ENCODE measurements around the gene KAZN.

The KAZN gene

DNA sequence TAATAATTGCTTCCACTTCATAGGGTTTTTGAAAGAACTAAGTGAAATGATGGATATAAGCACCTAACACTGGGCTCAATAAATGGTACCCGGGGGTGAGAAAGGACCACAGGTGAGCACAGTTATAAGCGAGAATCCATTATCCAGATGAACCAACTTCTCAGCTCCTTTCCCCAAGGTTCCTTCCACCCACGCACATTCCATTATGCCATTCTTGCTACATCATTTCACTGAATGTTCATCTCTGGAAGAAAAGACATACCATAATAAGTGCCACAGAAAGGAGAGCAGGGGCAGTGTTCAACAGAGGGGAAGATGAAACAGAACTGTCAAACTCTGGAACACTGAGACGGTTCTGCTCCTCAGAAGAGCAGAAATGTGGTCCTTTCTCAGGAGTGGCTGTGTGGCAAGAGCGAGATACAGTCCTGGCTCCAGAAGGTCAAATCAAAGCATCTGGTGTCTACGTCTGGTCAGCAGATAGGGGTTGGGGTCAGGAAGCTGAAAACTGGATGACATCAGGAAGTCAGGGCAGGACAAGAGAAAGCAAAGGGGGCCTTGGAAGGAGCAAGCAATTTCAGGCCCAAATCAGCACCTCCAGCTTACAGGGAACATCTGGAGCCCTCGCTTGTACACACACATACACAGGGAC is 299.6 kb downstream of the KAZN start:
- DNase-seq, result no peak

DNA sequence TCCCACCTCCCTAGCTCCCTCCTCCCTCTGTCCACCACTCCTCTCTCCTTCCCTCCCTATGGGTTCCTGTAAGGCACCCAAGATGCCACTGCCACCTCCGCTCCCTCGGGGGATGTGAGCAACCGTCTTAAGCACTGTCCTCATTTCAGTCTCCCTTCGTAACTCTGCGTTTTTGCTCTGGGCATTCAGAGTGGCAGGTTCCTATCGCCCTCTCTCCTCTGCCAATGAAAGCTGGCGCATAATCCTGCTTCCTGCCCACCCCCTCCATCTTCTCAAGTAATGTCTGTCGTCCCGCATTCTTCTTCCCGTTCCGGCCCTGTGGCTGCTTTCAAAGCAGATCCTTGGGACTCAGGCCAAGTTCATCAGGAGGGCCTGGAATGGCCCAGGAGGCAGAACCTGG is 301.2 kb downstream of the KAZN start:
- DNase-seq, result no peak

DNA sequence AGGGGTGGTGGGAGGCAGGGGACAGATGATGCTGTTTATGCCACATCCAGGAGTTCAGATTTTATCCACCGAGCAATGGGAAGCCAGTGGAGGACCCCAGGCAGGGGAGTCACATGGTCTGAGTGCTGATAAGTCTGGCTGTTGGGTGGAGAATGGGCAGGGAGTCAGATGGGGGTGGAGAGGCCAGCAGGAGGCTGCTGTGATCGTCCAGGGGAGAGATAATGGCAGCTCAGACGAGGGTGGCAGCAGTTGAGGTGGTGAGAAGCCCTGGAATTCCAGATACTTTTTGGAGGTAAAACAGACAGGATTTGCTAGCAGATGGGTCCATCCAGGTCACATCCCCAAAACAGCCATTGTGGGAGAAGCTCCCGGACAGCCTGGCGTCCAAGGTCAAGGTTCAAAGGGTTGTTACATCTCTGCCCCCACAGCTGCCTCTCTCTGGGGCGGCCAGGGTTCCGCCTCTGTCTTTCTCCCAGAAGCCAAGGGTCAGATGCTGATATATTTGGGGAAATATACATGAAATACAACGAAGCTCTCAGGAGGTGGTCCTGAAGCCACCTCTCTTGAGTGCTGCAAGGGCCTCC is 303.0 kb downstream of the KAZN start:
- DNase-seq, result no peak

DNA sequence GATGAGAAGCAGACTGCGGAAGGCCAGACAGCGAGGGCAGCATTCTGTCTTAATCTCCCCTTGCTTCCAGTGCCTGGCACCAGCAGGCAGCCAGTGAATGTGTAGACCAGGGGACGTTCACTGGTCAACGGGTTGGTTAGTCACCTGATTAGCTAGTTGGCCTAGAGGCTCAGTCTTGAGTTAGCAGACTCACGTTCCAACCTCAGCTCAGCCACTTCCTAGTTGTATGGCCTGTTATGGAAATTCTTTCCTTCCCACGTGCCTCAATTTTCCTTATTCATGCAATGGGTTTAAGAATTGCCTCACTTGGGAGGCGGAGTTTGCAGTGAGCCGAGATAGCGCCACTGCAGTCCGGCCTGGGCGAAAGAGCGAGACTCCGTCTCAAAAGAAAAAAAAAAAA is 305.4 kb downstream of the KAZN start:
- DNase-seq, result no peak

DNA sequence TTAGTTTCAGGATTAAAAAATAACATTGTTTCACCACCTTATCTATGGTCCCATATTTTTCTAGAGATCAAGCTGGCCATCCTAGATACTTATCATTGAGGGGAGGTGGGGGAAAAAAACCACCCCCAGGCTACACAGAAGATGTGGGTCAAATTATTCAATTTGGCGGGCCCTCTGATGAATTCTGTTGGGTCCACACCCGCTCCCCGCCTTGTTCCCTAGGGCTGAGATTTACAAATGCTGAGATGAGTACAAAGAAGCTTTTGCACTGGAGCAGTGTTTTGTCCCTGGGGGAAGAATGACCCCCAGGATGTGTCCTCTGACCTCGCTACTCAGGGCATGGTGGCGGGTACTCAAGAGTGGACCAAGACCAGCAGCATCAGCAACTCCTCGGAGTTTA is 308.2 kb downstream of the KAZN start:
- DNase-seq, result no peak

DNA sequence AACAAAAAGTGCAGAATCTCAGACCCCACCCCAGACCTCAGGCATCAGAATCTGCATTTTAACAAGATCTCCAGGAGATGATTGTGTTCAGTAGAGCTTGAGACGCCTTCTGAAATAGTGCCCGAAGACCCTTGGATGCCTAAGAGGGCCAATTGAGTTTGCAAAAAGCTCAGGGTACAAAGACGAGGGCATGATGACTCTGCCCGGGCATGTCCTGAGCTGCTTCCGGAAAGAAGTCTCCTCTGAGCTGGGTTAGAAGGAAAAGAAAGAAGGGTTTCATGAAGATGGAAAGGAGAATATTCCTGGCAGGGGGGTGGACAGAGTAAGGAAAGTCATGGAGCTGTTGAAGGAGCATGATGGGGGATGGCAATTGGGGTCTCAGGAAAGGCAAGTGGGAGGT is 308.9 kb downstream of the KAZN start:
- DNase-seq, result no peak

DNA sequence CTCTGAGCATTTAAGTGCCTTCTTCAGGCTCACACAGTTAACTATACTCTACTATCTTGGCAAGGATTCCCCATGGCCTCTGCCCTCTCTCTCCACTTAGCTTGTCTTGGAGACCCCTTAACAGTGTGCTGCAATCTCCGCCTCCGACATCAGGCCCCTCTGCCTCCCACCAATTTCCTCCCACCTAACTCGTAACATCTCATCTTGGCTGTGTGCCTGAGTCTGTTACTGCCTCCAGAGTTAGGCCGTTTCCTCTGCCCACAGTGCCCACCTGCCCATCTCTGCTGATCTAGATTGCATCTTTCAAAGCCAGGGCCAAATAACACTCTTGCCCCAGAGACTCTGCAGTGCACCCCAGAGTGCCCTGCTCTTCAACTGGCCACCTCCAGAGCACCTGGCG is 310.8 kb downstream of the KAZN start:
- DNase-seq, result no peak

DNA sequence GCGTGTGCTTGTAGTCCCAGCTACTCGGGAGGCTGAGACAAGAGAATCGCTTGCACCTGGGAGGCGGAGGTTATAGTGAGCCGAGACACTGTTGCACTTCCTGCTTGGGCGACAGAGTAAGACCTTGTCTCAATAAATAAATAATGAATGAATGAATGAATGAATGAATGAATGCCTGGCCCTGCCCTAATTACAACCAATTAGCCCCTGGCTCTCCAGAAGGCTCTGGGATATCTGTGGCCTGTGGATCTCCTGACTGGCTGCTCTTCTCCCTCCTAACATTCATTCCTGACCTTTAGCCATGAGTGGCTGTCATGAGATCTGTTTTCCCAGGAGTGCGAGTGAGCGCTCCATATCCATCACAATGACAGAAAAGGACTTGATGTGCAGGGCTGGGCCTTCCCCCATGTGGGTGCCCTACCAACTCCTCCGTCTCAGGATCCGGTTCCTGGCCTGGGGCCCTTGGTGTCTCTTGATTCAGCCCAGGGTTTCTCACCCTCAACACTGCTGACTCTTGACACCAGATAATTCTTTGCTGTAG is 311.5 kb downstream of the KAZN start:
- DNase-seq, result no peak

DNA sequence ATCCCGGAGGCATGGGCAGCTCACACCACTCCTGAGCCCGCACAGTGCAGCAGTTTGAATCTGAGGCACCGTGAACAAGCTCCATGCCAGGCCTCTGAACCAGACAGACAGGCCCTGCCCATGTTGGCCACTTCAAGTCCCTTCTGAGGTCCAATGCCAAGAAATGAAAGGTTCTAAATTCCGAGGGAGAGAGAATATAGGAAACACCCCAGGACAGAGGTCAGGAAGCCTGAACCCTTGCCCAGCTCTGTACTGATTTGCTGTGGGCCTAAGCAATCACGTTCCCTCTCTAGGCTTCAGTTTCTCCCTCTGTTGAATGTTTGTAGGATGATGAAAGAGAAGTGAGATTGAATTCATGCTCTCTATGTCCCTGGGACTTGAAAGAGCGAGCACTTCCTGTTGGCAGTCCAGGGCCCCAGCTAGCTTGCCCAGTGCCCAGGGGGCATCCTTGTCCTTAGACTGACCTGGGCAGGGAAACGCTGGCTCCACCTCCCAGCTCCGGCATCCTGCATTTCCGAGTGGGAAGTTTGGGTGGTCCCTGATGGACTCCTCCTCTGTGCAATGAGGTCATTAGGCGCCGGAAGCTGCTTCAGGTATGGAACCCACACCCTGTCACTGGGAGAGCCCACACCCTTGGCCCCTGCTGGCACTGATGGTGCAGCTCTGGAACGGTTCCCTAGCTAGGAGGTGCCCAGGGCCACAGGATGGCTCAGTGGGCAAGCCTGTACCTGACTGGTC is 312.7 kb downstream of the KAZN start:
- DNase-seq, result no peak

DNA sequence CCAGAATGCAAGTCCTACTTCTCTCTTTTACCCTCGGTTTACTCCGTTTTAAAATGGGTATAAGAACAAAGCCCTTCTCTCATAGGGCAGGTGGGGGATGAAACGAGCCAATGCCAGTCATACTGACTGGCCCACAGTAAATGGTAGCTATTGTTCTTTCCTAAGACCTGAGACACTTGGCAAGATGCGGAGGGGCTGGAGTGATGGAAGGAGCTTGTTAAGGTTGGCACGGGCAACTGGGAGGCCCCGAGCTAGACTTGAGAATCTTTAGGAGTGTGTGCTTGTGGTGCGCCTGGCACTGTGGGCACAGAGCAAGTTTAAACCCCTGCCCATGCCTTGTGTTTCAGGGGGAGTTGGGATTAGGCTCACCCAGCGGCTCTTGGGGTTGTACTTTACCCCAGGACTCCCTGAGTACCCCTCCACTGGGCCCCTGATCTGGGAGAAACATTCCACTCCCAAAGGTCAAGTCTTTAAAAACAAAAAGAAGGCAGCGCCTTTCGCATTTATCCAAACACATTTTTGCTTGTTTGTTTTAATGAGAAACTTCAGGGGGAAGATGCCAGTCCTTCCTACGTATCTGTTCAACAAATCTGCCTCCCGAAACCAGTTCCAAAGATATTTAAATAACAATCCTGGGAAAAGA is 314.5 kb downstream of the KAZN start:
- no peak for DNase-seq

DNA sequence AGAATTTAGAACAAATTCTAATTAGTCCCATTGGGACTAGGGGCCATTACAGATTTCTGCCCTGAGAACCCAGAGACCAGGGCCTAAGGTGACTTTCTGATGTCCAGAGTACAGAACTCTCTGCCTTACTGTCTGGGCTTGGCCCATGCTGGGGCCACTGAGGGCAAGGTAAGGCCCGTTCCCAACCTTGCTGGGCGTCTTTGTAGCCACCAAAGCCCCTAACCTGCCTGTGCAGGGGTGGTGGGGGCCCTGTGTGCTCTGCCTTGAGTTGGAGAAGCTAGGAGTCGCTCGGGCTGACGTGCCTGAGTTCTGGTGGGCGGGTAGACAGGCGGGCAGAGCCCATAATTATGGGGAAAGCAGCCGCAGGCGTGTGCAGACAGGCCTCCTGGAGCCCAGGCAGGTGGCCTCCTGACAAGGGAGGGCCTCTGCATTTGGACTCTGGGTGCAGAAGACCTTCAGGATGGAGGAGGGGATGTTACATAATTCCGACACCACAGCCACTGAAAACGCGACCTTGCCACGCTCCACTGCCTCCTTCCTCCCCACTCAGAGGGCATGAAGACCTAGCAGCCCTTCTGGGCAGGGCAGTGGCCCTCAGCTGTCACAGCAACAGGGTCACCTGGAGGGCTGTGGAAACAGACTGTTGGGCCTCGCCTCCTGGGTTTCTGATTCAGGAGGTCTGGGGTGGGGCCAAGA is 315.1 kb downstream of the KAZN start:
- no peak for DNase-seq

DNA sequence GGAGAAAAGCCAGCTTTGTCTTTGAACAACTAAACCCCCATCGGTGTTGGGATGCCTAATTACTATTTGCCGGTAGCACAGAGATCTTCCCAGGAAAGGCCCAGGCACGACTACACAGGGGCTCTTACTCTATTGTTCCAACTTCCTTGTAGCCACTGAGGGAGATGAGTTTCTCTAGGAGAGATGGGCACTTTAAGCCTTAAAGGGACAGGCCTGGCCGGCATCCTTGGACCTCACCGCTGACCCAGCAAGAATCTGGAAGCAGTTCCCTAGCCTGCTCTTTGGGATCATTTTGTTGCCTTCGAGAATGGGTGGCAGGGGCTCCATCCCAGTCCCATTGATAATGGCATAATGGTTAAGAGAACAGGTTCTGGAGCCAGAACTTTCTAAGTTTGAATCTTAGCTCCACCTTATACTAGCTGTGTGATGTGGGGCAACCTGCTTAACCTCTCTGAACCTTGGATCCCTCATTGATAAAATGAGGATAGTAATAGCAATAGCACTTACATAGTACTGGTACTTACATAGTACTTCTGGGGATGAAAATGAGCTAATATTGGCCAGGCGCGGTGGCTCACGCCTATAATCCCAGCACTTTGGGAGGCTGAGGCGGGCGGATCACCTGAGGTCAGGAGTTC is 316.0 kb downstream of the KAZN start:
- no peak for DNase-seq

DNA sequence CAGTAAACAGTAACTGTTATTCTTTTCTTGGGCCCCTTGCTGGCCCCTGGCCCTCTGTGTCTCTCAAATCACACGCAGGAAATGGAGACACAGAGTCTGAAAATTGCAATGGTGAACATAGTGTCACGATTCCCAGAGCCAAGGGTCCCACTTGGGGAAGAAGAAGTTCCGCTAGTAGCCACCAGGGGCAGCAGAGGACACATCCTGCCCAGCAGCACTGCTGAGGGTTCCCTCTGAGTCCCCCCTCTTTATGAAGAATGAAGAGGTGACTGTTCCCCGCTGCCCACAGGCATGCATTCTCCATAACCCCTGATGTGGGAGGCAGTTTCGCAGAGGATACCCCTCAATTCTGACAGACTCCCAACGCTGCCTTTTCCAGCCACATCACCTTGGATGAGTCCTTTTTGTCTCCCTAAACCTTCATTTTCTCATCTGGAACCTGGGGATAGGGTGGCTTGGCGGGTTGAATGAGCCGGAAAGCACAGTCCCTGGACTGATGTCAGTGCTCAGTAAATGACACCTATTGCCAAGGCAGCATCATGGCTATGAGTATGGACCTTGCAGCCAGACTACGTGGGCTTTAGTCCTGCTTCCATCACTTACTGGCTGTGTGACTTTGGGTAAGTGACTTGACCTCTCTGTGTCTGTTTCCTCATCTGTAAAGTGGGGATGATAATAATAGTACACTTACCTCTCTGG is 317.0 kb downstream of the KAZN start:
- DNase-seq, result no peak

DNA sequence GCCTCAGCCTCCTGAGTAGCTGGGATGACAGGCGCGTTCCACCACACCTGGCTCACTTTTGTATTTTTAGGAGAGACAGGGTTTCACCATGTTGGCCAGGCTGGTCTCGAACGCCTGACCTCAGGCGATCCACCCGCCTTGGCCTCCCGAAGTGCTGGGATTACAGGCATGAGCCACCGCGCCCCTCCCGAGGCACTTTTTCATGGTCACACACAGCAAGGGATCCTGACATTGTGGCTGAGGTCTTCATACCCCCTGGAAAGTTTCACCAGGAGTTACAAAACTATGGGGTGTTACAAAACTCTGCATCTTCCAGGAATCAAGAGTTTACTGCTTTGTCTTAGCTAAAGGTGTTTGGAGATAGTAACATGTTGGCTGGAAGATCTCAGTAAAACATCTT is 320.8 kb downstream of the KAZN start:
- DNase-seq, result no peak

DNA sequence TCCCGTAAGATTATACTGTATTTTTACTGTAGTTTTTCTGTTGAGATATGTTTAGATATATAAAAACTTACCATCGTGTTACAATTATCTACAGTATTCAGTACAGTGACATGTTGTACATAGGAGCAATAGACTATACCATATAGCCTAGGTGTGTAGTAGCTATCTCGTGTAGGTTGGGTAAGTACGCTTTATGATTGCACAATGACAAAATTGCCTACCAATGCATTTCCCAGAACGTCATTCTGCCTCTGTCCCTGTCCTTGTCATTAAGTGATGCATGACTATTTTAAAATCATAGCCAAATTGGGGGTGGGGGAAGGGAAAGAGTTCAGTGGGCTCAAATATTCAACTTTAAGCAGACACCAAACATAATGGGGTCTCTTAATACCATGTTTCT is 321.3 kb downstream of the KAZN start:
- DNase-seq, result no peak

DNA sequence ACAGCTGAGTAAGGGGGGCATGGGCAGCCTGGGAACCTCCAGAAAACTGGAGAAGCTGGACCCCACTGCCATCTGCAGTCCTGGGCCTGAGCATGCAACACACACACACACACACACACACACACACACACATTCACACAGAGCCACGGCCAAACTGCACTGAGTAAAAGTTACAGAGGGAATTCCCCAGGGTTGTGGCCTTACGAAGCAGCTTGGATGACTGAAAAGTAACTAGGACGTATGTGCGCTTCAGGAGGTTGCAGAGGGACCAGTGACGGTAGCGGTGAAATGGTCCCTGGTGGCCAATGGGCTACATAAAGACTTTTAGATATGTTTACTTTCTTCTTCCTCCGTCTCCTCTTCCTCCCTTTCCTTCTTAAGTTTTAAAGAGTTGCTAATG is 322.6 kb downstream of the KAZN start:
- peak; percentile 18 for DNase-seq

DNA sequence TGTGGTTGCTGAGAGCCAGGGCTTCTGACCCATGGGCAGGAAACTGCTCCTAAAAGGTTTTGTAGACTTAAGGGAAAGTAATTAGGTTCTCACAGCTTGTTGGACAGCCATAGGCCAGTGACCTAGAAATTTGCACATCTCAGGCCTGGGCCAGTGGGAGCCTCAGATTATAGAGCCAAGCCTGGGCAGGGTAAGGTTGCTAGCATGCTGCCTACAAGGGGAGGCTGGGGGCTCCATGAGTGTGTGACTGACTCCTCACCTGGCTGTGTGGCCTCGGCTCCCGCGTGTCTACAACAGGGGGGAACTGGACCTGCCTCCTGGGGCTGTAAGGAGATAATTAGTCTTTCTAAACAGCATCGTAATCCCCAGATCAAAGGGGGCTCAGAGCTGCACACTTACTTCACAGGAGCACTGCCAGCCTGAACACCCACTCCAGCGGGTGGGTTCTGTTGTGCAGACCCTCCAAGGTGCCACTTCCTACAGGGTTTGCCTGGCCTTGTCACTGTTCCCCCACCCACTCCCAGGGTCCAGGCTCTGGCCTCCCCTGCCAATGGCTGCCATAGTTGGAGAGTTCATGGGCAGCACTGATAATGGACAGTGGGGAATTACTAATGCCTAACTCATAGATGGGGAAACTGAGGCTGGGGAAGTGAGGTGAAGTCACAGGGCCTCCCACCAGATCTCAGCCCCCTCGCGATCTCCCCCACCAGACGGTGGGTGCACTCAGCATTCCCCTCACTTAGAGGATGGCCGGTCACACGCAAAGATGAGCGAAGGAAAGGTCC is 324.6 kb downstream of the KAZN start:
- DNase-seq, result no peak

DNA sequence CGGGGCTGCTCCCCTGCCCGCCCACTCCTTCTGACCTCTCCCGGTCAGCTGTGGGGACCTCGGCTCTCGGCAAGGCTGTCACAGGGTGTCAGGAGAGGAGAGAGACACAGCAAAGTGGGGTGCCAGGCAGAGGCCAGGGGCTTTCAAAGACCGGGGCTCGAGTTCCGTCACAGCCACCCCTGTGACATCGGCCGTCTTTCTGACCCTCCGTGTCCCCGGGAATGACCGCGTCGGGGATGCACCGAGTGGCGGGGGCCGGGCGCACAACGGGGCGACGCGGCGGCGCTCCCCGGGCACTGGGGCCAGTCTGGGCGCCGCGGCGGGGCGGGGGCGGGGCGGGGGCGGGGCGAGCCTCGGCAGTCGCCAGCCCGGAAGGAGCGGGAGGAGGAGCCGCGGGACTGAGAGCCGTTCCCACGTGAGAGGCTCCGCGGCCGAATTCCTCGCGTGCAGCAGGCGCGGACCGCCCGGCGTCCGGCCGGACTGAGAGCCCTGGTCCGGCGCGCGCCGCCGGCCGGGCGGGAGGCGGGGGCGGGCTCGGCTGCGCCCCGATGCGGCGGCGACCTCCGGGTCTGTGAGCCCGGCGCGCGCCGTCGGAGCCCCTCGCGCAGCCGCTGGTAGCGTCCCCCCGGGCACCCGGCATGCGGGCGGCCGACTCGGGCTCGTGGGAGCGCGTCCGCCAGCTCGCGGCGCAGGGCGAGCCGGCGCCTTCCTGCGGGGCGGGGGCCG is 325.4 kb downstream of the KAZN start:
- DNase-seq, result peak; percentile 19

DNA sequence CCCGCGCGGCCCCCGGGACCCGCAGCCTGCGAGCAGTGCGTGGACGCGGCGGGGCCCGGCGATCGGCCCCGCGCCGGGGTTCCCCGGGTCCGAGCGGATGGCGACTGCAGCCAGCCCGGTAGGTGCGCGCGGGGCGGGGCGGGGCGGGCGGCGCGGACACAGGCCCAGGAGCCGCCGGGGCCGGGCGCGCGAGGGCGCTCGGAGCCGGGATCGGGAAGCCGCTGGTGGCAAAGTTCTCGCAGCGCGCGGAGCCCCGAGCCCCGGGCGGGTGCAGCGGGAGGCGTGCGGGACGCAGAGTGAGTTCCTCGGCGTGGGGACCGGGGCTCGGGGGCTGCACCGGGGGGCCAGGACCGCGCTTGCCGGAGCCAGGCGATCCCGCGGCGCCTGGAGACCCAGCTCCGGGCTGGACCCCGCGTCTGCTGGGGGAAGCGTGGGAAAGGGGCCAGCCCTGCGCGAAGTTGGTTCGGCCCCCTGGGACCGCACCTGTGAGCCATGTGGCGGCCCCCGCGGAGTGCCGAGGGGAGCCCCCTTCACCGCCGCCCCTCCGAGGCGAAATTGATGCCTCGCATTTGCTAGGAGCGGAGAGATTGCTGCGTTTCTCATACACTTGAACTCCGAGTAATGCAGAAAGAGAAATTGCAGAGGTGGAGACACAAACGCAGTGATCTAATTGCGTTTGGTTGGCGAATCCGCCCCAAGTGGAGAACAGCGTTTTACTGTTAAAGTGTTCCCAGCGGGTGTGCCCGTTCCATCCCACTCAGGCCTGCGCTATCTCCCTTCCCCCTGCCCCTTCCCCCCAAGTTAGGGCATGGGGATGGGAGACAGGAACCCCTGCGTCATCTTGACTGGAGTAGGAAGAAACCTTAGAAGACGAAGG is 326.2 kb downstream of the KAZN start:
- peak; percentile 58 for DNase-seq
